AG09319 (cell line): ENCODE data around the gene EXTL1.

Source experiments
- DNase-seq: peaks from one replicate; pipeline ENCODE4 v3.0.0-alpha.2; 2010; ENCODE audit warnings: low read depth; ENCODE audit errors: extremely low read depth
- CTCF ChIP-seq: IDR thresholded peaks from 2 replicates; pipeline ENCODE4 v1.5.1; 2011; ENCODE audit warnings: low read depth, mild to moderate bottlenecking, inconsistent platforms, low read length, moderate library complexity

Gene EXTL1

GRCh38 chr1:26038477-26038876 lies 16.9 kb downstream of the EXTL1 start:
- DNase-seq: no peak
- TF ChIP-seq CTCF: no peak

GRCh38 chr1:26038904-26039303 lies 17.3 kb downstream of the EXTL1 start:
- no peak for TF ChIP-seq CTCF

GRCh38 chr1:26041401-26041800 lies 19.8 kb downstream of the EXTL1 start:
- TF ChIP-seq CTCF: no peak
- no peak for DNase-seq

More at GRCh38 chr1:26038904-26039303, 17.3 kb downstream of the EXTL1 start:
- no peak for DNase-seq

GRCh38 chr1:26041978-26042377 lies 20.4 kb downstream of the EXTL1 start:
- TF ChIP-seq CTCF: no peak
- no peak for DNase-seq

GRCh38 chr1:26043765-26044164 lies 22.2 kb downstream of the EXTL1 start:
- no peak for DNase-seq
- TF ChIP-seq CTCF: no peak

GRCh38 chr1:26044414-26044813 lies 22.8 kb downstream of the EXTL1 start:
- DNase-seq: no peak
- TF ChIP-seq CTCF: no peak

GRCh38 chr1:26044971-26045721 lies 23.6 kb downstream of the EXTL1 start:
- no peak for DNase-seq
- no peak for TF ChIP-seq CTCF
